ENCODE results near the gene EDN2.
A peak's percentile ranks its signal among the peaks of the same experiment; 100 is the strongest.

The EDN2 gene

GRCh38 chr1:41492341-41492848 lies 7.9 kb upstream of the EDN2 start:
- TF ChIP-seq, protein P1, sequence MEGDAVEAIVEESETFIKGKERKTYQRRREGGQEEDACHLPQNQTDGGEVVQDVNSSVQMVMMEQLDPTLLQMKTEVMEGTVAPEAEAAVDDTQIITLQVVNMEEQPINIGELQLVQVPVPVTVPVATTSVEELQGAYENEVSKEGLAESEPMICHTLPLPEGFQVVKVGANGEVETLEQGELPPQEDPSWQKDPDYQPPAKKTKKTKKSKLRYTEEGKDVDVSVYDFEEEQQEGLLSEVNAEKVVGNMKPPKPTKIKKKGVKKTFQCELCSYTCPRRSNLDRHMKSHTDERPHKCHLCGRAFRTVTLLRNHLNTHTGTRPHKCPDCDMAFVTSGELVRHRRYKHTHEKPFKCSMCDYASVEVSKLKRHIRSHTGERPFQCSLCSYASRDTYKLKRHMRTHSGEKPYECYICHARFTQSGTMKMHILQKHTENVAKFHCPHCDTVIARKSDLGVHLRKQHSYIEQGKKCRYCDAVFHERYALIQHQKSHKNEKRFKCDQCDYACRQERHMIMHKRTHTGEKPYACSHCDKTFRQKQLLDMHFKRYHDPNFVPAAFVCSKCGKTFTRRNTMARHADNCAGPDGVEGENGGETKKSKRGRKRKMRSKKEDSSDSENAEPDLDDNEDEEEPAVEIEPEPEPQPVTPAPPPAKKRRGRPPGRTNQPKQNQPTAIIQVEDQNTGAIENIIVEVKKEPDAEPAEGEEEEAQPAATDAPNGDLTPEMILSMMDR (IDR thresholded peaks at IDR 0.05; ENCODE audit: low read length, missing control alignments) = peak; percentile 56
- H3K4me3 ChIP-seq (replicated peaks; ENCODE audit: low read depth, low read length) = no peak overlapping the region
- peak; percentile 31 for DNase-seq (ENCODE audit: low read depth)

- TF ChIP-seq, protein P1 (IDR thresholded peaks at IDR 0.05; ENCODE audit: low read length, missing control alignments) = no peak
- DNase-seq (ENCODE audit: low read depth) = no peak
- H3K4me3 ChIP-seq (replicated peaks; ENCODE audit: low read depth, low read length) = no peak overlapping the region
These were observed 6.4 kb upstream of the EDN2 start for GRCh38 chr1:41490911-41491310.

- H3K4me3 ChIP-seq (replicated peaks; ENCODE audit: low read depth, low read length) = no peak overlapping the region
- no peak for DNase-seq (ENCODE audit: low read depth)
- TF ChIP-seq, protein P1 (IDR thresholded peaks at IDR 0.05; ENCODE audit: low read length, missing control alignments) = no peak
These were observed 5.1 kb upstream of the EDN2 start for GRCh38 chr1:41489561-41489960.

- no peak overlapping the region for H3K4me3 ChIP-seq (replicated peaks; ENCODE audit: low read depth, low read length)
- TF ChIP-seq, protein P1 (IDR thresholded peaks at IDR 0.05; ENCODE audit: low read length, missing control alignments) = no peak
- DNase-seq (ENCODE audit: low read depth) = no peak
These were observed 3.8 kb upstream of the EDN2 start for GRCh38 chr1:41488040-41488951.

DNA sequence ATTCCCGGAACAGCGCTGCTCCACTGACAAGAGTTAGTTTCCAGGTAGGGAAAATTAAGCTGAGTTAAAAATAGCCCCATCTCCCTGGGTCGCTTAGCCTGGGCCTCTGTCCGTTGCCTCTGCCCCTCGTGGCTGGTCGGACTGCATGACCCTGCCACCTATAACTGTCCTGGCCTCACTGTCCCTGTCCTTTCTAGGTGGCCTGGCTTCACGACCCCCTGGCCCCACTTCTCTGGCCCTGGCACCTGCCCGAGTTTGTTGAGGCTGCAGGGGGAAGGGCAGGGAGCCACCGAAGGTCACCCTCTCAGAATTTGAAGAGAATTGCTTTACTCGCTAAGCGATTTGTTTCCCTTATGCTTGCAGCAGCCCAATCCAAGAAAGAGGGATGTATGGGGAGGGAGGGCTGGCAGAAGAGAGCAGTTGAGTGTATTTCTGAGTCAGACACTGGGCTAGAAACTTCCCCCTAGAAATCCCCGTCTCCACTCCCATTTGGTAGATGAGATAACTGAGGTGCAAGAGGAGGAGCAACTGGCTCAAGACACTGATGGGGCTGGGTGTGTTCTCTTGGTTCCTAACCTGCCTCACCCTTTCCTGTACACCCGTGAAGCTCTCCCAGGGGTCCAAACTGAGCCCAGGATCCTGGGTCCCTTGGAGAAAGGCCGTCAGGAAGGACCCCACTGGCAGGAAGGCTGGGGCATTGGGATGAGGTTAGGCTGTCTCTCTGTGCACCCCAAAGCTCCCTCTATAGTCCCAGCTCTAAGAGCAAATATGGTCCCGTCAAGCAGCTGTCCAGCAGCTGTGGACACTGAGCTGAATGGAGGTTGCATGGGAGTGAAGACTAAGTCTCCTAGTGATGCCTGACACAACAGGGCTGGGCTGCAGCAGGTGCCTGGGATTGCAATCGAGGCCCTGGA lies 2.9 kb upstream of the EDN2 start:
- TF ChIP-seq, protein P1 (IDR thresholded peaks at IDR 0.05; ENCODE audit: low read length, missing control alignments) = no peak
- H3K4me3 ChIP-seq (replicated peaks; ENCODE audit: low read depth, low read length) = no peak overlapping the region
- peak; percentile 51 for DNase-seq (ENCODE audit: low read depth)

- no peak overlapping the region for H3K4me3 ChIP-seq (replicated peaks; ENCODE audit: low read depth, low read length)
- DNase-seq (ENCODE audit: low read depth) = peak; percentile 60
- TF ChIP-seq, protein P1 (IDR thresholded peaks at IDR 0.05; ENCODE audit: low read length, missing control alignments) = no peak
These were observed 2.1 kb upstream of the EDN2 start for GRCh38 chr1:41486371-41487125.
